Naive thymus-derived CD4-positive, alpha-beta T cell (primary cell): ENCODE results near the gene CLCC1. TPM values are rescaled to one million over a fixed set of nuclear protein-coding genes. Genes with fewer than 3 reads are reported as not detected.
A peak's percentile ranks its signal among the peaks of the same experiment; 100 is the strongest.

Experiments
- ATAC-seq: fragments of 150-1000 bp; cut with Tn5 transposase; 2 replicates; pipeline ENCODE4 v1.10.0; 2021; ENCODE audit warnings: mild to moderate bottlenecking, moderate library complexity
- CTCF ChIA-PET: fragments of 350-600 bp; sonication (Branson Sonifier 250); formaldehyde crosslinking; loops from one replicate; lab custom pipeline; 2021; ENCODE audit warnings: antibody characterized with exemption; lab: Charles Lee
- POLR2A ChIA-PET: fragments of 350-600 bp; sonication (Branson Sonifier 250); formaldehyde crosslinking; loops from one replicate; lab custom pipeline; 2021; ENCODE audit warnings: antibody characterized with exemption, inconsistent platforms; lab: Charles Lee
- DNase-seq, 9 donors: peaks; one replicate each; pipeline versions ENCODE4 v3.0.0 to v3.0.0-alpha.2; 2020 to 2022; ENCODE audit warnings: mixed read lengths in 1 of 9
- H3K27ac ChIP-seq: one replicate; pipeline ENCODE4 v1.7.0; 2013; ENCODE audit warnings: mild to moderate bottlenecking, low read depth, low read length, moderate library complexity
- H3K27me3 ChIP-seq, 2 donors: one replicate each; pipeline ENCODE4 v1.7.0; 2013; ENCODE audit warnings: low read length in 2 of 2, mild to moderate bottlenecking in 2 of 2, moderate library complexity in 2 of 2; ENCODE audit not compliant: control insufficient read depth in 2 of 2, insufficient read depth in 2 of 2
- H3K36me3 ChIP-seq, 3 experiments: 1 replicate in 2 of 3; 2 replicates in 1 of 3; pipeline ENCODE4 v1.7.0; 2013; ENCODE audit warnings: low read length in 3 of 3, mild to moderate bottlenecking in 3 of 3, moderate library complexity in 1 of 3; ENCODE audit not compliant: insufficient read depth in 3 of 3, control insufficient read depth in 2 of 3
- H3K4me1 ChIP-seq, 2 donors: one replicate each; pipeline ENCODE4 v1.7.0; 2013; ENCODE audit warnings: low read length in 2 of 2, mild to moderate bottlenecking in 2 of 2, moderate library complexity in 1 of 2; ENCODE audit not compliant: control insufficient read depth in 2 of 2, insufficient read depth in 2 of 2
- H3K4me3 ChIP-seq: 2 replicates; pipeline ENCODE4 v1.7.0; 2013; ENCODE audit warnings: mild to moderate bottlenecking, low read length
- H3K9me3 ChIP-seq, 3 experiments: 1 replicate in 2 of 3; 2 replicates in 1 of 3; pipeline ENCODE4 v1.7.0; 2013; ENCODE audit warnings: low read length in 3 of 3; ENCODE audit not compliant: control insufficient read depth in 2 of 3
- H3K27ac Mint-ChIP-seq, 9 donors: one replicate each; pipeline ENCODE4 v1.8.0; 2020 to 2022; ENCODE audit warnings: mixed read lengths in 9 of 9, mild to moderate bottlenecking in 8 of 9, moderate library complexity in 5 of 9, inconsistent platforms in 2 of 9
- H3K27me3 Mint-ChIP-seq, 5 donors: one replicate each; pipeline ENCODE4 v1.8.0; 2021 to 2022; ENCODE audit warnings: mixed read lengths in 5 of 5, mild to moderate bottlenecking in 1 of 5
- H3K36me3 Mint-ChIP-seq, 5 donors: one replicate each; pipeline ENCODE4 v1.8.0; 2020 to 2022; ENCODE audit warnings: mixed read lengths in 5 of 5, mild to moderate bottlenecking in 3 of 5, inconsistent platforms in 1 of 5
- H3K4me1 Mint-ChIP-seq, 7 donors: one replicate each; pipeline ENCODE4 v1.8.0; 2020 to 2022; ENCODE audit warnings: mixed read lengths in 7 of 7, mild to moderate bottlenecking in 3 of 7, inconsistent platforms in 1 of 7
- H3K4me3 Mint-ChIP-seq, 10 donors: one replicate each; pipeline ENCODE4 v1.8.0; 2020 to 2022; ENCODE audit warnings: mild to moderate bottlenecking in 10 of 10, mixed read lengths in 10 of 10, moderate library complexity in 6 of 10, inconsistent platforms in 2 of 10
- H3K9me3 Mint-ChIP-seq, 11 donors: one replicate each; pipeline ENCODE4 v1.8.0; 2020 to 2022; ENCODE audit warnings: mixed read lengths in 11 of 11, mild to moderate bottlenecking in 4 of 11, inconsistent platforms in 1 of 11, moderate library complexity in 1 of 11
- intact Hi-C, 2 donors: fragments of 100-400 bp; cut with micrococcal nuclease; formaldehyde crosslinking; loops; one replicate each; pipeline ENCODE4 v1.15.1; 2023
- polyA plus RNA-seq, 2 donors: library from polyadenylated mRNA; unstranded; fragments of 300-500 nt; fragmentation: Illumina TruSeq; gene quantifications; one replicate each; pipeline ENCODE4 v1.2.3, GENCODE V29; 2021
- total RNA-seq, 6 experiments: library from RNA in 5 of 6; stranded (reverse) in 5 of 6; gene quantifications; 1 replicate in 5 of 6; 2 replicates in 1 of 6; pipeline ENCODE4 v1.2.3 and lab custom pipeline; 2021 to 2026

Gene CLCC1
- total and polyA plus RNA-seq, 7 experiments from 2014 or later: 13.9 to 34.6 (median 19.4) TPM

- Histone ChIP-seq H3K4me3 (no peak overlapping the region), H3K27ac (no peak overlapping the region), H3K27me3 (no peaks in the 10 kb centered on the region), H3K36me3 (no peaks in the 10 kb centered on the region), H3K9me3 (no peaks in the 10 kb centered on the region), H3K4me1 (peaks cover 26 to 34% of the 10 kb centered on the region in 2 donors)
- intact Hi-C loops: loop anchor here in 1 of 2 donors (2.0 kb wide), 1 partner anchor 21 kb away; no protein-coding TSS in a partner anchor
- H3K27ac Mint-ChIP-seq: peak overlapping the region in 4 of 9 donors; percentile 5 to 91 (median 16)
- H3K4me1 Mint-ChIP-seq: peaks cover 47 to 78% (median 68%) of the 10 kb centered on the region in 7 donors
- ATAC-seq (no peak), DNase-seq (no peak)
- CTCF ChIA-PET: no interaction called here
- peaks cover 0 to 9% (median 0%) of the 10 kb centered on the region in 11 donors for H3K9me3 Mint-ChIP-seq
- H3K36me3 Mint-ChIP-seq: peaks cover 0 to 52% (median 40%) of the 10 kb centered on the region in 5 donors
- peak overlapping the region in 5 of 10 donors; percentile 5 to 75 (median 34) for H3K4me3 Mint-ChIP-seq
- POLR2A ChIA-PET: no interaction called here
- peaks cover 0 to 20% (median 0%) of the 10 kb centered on the region in 5 donors for H3K27me3 Mint-ChIP-seq
Measured at GRCh38 chr1:108957888-108958287, 5.4 kb downstream of the CLCC1 start.

GRCh38 chr1:108955881-108956280 lies 7.4 kb downstream of the CLCC1 start:
- Mint-ChIP-seq H3K27ac (peak overlapping the region in 8 of 9 donors; percentile 22 to 94 (median 87)), H3K9me3 (peaks cover 0 to 9% (median 0%) of the 10 kb centered on the region in 11 donors), H3K27me3 (peaks cover 0 to 15% (median 0%) of the 10 kb centered on the region in 5 donors), H3K4me3 (peak overlapping the region in 7 of 10 donors; percentile 3 to 75 (median 51)), H3K4me1 (peaks cover 39 to 66% (median 51%) of the 10 kb centered on the region in 7 donors), H3K36me3 (peaks cover 0 to 49% (median 40%) of the 10 kb centered on the region in 5 donors)
- H3K27me3 ChIP-seq: no peaks in the 10 kb centered on the region
- POLR2A ChIA-PET: interaction anchor here (1.2 to 1.8 kb wide), 2 partner anchors 80 to 144 kb away, joined by 4 to 5 read pairs; no protein-coding TSS in a partner anchor
- CTCF ChIA-PET: interaction anchor here (0.7 kb wide), 1 partner anchor 12 kb away, joined by 4 read pairs; no protein-coding TSS in a partner anchor
- DNase-seq (no peak), ATAC-seq (no peak)
- H3K4me1 ChIP-seq: peaks cover 18 to 21% of the 10 kb centered on the region in 2 donors
- no peak overlapping the region for H3K4me3 ChIP-seq
- no peaks in the 10 kb centered on the region for H3K36me3 ChIP-seq
- intact Hi-C loops: loop anchor here in 1 of 2 donors (1.0 to 2.0 kb wide), 2 partner anchors 19 to 86 kb away; partner anchors contain the start of gene WDR47
- H3K27ac ChIP-seq: no peak overlapping the region
- H3K9me3 ChIP-seq: no peaks in the 10 kb centered on the region

- no peak overlapping the region for H3K4me3 Mint-ChIP-seq
- ChIA-PET POLR2A (interaction anchor here (0.6 kb wide), 1 partner anchor 180 kb away, joined by 3 read pairs; no protein-coding TSS in a partner anchor), CTCF (no interaction called here)
Measured at GRCh38 chr1:108955111-108955510, 8.2 kb downstream of the CLCC1 start.

GRCh38 chr1:108953452-108953851 lies 9.8 kb downstream of the CLCC1 start:
- ChIA-PET POLR2A (no interaction called here), CTCF (interaction anchor here (1.3 kb wide), 1 partner anchor 158 kb away, joined by 7 read pairs; no protein-coding TSS in a partner anchor)
- peaks cover 0 to 4% (median 0%) of the 10 kb centered on the region in 3 experiments for H3K36me3 ChIP-seq
- no peak overlapping the region for H3K4me3 ChIP-seq
- no peaks in the 10 kb centered on the region for H3K27me3 ChIP-seq
- H3K27ac ChIP-seq: no peak overlapping the region
- H3K4me1 Mint-ChIP-seq: peaks cover 33 to 61% (median 47%) of the 10 kb centered on the region in 7 donors
- H3K36me3 Mint-ChIP-seq: peaks cover 0 to 39% (median 27%) of the 10 kb centered on the region in 5 donors
- no peak for DNase-seq
- no peaks in the 10 kb centered on the region for H3K9me3 ChIP-seq
- intact Hi-C loops: no loop called here
- no peak overlapping the region for H3K27ac Mint-ChIP-seq
- no peak for ATAC-seq
- no peak overlapping the region for H3K4me3 Mint-ChIP-seq
- H3K9me3 Mint-ChIP-seq: peaks cover 0 to 9% (median 0%) of the 10 kb centered on the region in 11 donors
- peaks cover 0 to 9% (median 0%) of the 10 kb centered on the region in 5 donors for H3K27me3 Mint-ChIP-seq
- H3K4me1 ChIP-seq: peaks cover 17 to 21% of the 10 kb centered on the region in 2 donors

More at GRCh38 chr1:108955111-108955510, 8.2 kb downstream of the CLCC1 start:
- peaks cover 0 to 9% (median 0%) of the 10 kb centered on the region in 5 donors for H3K27me3 Mint-ChIP-seq
- no peak for DNase-seq
- H3K9me3 Mint-ChIP-seq: peaks cover 0 to 9% (median 0%) of the 10 kb centered on the region in 11 donors
- intact Hi-C loops: no loop called here
- peaks cover 0 to 45% (median 35%) of the 10 kb centered on the region in 5 donors for H3K36me3 Mint-ChIP-seq
- no peaks in the 10 kb centered on the region for H3K9me3 ChIP-seq
- peaks cover 36 to 60% (median 44%) of the 10 kb centered on the region in 7 donors for H3K4me1 Mint-ChIP-seq
- H3K27ac Mint-ChIP-seq: peak overlapping the region in 1 of 9 donors; percentile 28
- H3K36me3 ChIP-seq: peaks cover 0 to under 1% (median 0%) of the 10 kb centered on the region in 3 experiments
- no peak for ATAC-seq
- H3K27ac ChIP-seq: no peak overlapping the region
- H3K27me3 ChIP-seq: no peaks in the 10 kb centered on the region
- no peak overlapping the region for H3K4me3 ChIP-seq
- H3K4me1 ChIP-seq: peaks cover 18 to 21% of the 10 kb centered on the region in 2 donors

GRCh38 chr1:108951242-108951641 lies 12.0 kb downstream of the CLCC1 start:
- ChIA-PET CTCF (no interaction called here), POLR2A (no interaction called here)
- peaks cover 0 to 5% of the 10 kb centered on the region in 2 donors for H3K4me1 ChIP-seq
- peaks cover 0 to 6% (median 0%) of the 10 kb centered on the region in 11 donors for H3K9me3 Mint-ChIP-seq
- H3K4me1 Mint-ChIP-seq: peaks cover 17 to 48% (median 37%) of the 10 kb centered on the region in 7 donors
- no peaks in the 10 kb centered on the region for H3K9me3 ChIP-seq
- ATAC-seq (no peak), DNase-seq (no peak)
- no peaks in the 10 kb centered on the region for H3K27me3 ChIP-seq
- no peak overlapping the region for H3K27ac ChIP-seq
- no peak overlapping the region for H3K27ac Mint-ChIP-seq
- intact Hi-C loops: no loop called here
- H3K36me3 Mint-ChIP-seq: peaks cover 0 to 41% (median 24%) of the 10 kb centered on the region in 5 donors
- peaks cover 0 to 15% (median 7%) of the 10 kb centered on the region in 3 experiments for H3K36me3 ChIP-seq
- H3K4me3 Mint-ChIP-seq: no peak overlapping the region
- H3K27me3 Mint-ChIP-seq: no peaks in the 10 kb centered on the region
- H3K4me3 ChIP-seq: no peak overlapping the region

GRCh38 chr1:108949044-108949443 lies 14.2 kb downstream of the CLCC1 start:
- H3K9me3 Mint-ChIP-seq: no peaks in the 10 kb centered on the region
- Histone ChIP-seq H3K9me3 (no peaks in the 10 kb centered on the region), H3K27me3 (no peaks in the 10 kb centered on the region), H3K4me3 (no peak overlapping the region), H3K4me1 (no peaks in the 10 kb centered on the region), H3K27ac (no peak overlapping the region), H3K36me3 (peaks cover 0 to 20% (median 7%) of the 10 kb centered on the region in 3 experiments)
- peak overlapping the region in 2 of 9 donors; percentile 15 to 38 for H3K27ac Mint-ChIP-seq
- ChIA-PET CTCF (interaction anchor here (0.6 kb wide), 1 partner anchor 151 kb away, joined by 3 read pairs; no protein-coding TSS in a partner anchor), POLR2A (no interaction called here)
- peaks cover 4 to 29% (median 19%) of the 10 kb centered on the region in 5 donors for H3K36me3 Mint-ChIP-seq
- DNase-seq (no peak), ATAC-seq (no peak)
- intact Hi-C loops: no loop called here
- no peak overlapping the region for H3K4me3 Mint-ChIP-seq
- H3K27me3 Mint-ChIP-seq: no peaks in the 10 kb centered on the region
- H3K4me1 Mint-ChIP-seq: peaks cover 7 to 34% (median 21%) of the 10 kb centered on the region in 7 donors
